Fibroblast of skin of scalp (primary cell): Measurements from ENCODE around the gene RAB14.
"Not testable (repeated sequence)": the region's sequence is repeated elsewhere in the genome, so short reads cannot be mapped to it uniquely, and the experiment has no call there.

Experiments
- DNase-seq: peaks from one replicate; pipeline ENCODE4 v3.0.0-alpha.2; 2013

The RAB14 gene

DNA sequence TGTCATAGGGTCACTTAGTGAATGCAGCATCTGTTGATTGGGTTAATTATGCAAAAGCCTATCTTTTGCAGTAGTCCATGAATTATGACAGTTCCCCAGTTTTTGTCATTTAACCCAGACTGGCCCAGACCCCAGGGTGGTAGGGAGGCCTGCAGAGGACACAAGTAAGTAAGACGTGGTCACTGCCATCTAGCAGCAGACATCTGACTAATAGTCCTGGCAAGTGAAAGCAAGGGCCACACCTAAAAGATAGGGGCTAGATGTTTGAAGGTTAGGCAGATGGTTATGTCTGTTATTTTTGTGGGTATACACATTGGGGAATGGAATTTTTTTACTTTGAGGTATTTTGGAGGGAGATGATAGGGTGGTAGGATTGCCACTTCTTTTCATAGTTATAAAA, 48.0 kb downstream of the RAB14 start:
- DNase-seq = no peak

DNA sequence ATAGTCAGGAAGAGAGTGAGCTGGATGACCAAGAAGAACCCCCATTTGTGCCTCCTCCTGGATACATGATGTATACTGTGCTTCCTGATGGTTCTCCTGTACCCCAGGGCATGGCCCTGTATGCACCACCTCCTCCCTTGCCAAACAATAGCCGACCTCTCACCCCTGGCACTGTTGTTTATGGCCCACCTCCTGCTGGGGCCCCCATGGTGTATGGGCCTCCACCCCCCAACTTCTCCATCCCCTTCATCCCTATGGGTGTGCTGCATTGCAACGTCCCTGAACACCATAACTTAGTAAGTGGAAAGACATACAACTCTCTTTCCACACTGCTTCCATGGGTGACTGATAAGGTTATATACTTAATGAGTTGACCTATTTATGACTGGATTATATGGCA, 51.5 kb downstream of the RAB14 start:
- no peak for DNase-seq

DNA sequence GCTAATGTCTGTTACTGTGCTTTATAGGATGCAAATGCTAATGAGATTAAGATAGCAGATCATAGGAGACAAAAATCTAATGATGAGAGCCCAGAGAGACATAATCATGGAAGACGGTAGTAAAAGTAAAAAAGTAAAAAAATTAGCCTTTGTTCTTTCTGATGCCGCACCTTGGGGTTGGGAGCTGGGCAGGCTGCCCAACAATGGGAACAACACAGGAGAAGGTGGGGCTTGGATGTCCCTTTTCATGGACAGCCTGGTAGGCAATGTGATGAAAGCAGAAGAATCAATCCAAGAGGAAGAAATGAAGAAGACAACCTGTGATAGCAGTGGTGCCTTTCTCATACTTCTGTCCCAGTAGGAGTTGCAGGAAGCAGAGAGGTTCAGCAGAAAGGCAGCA, 57.2 kb downstream of the RAB14 start:
- DNase-seq = no peak

DNA sequence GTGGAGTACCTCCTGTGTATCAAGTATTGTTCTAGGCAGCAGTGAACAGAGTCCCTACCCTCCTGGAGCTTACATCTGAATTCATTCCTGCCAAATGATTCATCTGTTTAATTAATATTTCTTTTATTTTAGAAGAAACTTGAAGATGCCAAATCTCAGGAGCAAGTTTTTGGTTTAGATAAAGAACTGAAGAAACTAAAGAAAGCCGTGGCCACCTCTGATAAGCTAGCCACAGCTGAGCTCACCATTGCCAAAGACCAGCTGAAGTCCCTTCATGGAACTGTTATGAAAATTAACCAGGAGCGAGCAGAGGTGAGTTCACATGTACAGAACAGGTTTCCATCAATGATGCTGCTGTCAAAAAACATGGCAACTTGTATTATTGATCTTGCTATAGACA, 57.9 kb downstream of the RAB14 start:
- DNase-seq = no peak

DNA sequence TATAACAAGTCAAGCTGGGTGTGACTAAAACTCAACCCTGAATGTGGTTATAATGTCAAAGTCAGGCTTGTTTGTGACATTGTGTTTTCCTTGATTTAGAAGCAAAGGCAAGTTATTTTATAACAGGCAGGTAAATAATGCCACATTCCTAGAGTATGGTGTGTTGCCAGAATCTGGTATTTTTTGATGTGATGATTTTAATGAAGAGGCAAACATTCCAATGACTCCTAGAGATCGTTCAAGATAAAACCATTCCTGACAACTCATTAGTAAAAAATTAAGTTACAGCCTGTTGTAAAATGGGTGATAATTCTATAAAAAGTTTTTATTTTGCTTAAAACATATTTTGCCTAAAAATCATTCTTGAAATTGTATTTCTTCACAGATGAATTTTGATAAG, 60.0 kb downstream of the RAB14 start:
- DNase-seq = no peak

- no peak for DNase-seq
Observed at GRCh38 chr9:121141306-121141705, 60.4 kb downstream of the RAB14 start.

GRCh38 chr9:121140162-121140561, 61.5 kb downstream of the RAB14 start:
- DNase-seq = no peak

DNA sequence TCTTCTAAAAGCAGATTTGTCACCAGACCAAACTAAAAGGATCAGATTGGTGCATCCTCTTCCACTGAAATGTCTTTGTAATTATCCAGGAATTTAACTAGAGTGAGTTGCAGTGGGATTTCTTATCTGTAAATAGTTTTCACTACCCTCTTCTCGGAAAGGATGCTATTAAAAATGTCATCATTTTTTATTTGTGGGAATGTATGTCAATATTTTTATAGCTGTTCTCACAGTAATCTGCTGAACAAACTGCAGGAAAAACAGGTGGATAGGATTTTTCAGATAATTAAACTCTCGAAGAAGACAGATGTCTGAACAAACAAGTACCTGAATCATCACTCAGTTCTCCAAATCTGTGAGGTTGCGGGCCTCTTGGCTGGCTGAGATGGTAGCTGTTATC, 62.7 kb downstream of the RAB14 start:
- no peak for DNase-seq

DNA sequence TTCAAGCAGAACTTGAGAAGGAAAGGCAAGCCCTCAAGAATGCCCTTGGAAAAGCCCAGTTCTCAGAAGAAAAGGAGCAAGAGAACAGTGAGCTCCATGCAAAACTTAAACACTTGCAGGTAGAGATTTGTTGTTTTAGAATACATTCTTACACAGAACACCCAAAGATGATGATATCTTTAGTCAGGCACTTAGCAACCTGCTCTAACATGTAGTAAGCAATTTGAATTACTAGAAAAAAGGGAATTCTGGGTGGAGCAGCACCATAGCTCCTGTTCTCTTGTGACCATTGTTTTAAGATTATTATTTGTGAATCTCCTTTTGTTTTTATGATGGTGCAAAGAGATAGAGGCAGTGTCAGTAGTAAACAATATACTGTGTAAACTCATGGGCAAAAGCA, 63.1 kb downstream of the RAB14 start:
- no peak for DNase-seq

GRCh38 chr9:121135642-121136041, 66.0 kb downstream of the RAB14 start:
- no peak for DNase-seq

GRCh38 chr9:121133104-121133816, 68.4 kb downstream of the RAB14 start:
- no peak for DNase-seq

- DNase-seq = not testable (repeated sequence)
Observed at GRCh38 chr9:121129384-121129783, 72.3 kb downstream of the RAB14 start.
